ENCODE data around the gene TUBB6.

The TUBB6 gene

GRCh38 chr18:12372406-12372805 is 64.4 kb downstream of the TUBB6 start:
- TF ChIP-seq CTCF (IDR thresholded peaks at IDR 0.05; ENCODE audit: low read depth, low read length, missing control alignments): no peak
- no peak for DNase-seq (ENCODE audit: low read depth)
- no peak overlapping the region for H3K4me3 ChIP-seq (ENCODE audit: low read depth, low read length)

DNA sequence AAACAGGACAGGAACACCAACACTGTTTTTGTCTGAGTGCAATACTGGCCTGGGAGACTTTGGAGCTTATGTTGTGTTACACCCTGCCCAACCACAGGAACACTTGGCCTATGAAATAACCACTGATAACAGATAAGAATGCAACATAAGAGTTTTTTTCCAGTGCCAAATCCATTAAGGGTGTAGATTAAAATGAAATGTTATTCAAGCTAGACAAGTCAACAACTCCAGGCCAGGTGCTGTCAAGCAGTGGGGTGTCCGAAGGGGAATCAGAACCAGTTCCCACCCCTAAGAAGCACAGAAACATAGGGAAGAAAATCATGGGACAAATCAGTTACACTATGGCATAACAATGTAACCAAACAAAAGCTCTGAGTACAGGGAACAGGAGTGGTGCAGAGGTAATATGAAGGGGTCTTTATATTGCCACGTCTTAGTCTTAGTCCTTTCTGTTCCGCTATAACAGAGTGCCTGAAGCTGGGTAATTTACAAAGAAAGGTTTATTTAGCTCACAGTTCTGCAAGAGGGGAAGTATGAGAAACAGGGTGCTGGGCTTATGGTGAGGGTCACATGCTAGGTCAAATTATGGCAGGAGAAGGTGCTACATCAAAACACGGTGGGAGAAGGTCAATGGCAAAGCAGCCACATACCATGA is 65.2 kb downstream of the TUBB6 start:
- TF ChIP-seq CTCF (IDR thresholded peaks at IDR 0.05; ENCODE audit: low read depth, low read length, missing control alignments): no peak
- H3K4me3 ChIP-seq (ENCODE audit: low read depth, low read length): no peak overlapping the region
- DNase-seq (ENCODE audit: low read depth): no peak

DNA sequence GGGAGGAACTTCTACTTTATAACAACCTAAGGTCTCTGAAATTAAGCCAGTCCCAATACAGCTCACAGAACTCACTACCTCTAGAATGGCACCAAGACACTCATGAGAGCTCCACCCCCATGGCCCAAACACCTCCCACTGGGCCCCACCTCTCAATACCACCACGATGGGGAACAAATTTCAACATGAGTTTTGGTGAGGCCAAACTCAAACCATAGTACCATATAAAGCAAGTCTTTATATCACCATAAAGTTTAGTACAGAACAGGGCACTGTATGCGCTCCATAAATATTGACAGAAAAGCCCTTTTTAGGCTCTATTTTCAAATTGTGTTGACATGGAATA is 65.7 kb downstream of the TUBB6 start:
- no peak overlapping the region for H3K4me3 ChIP-seq (ENCODE audit: low read depth, low read length)
- no peak for TF ChIP-seq CTCF (IDR thresholded peaks at IDR 0.05; ENCODE audit: low read depth, low read length, missing control alignments)

DNA sequence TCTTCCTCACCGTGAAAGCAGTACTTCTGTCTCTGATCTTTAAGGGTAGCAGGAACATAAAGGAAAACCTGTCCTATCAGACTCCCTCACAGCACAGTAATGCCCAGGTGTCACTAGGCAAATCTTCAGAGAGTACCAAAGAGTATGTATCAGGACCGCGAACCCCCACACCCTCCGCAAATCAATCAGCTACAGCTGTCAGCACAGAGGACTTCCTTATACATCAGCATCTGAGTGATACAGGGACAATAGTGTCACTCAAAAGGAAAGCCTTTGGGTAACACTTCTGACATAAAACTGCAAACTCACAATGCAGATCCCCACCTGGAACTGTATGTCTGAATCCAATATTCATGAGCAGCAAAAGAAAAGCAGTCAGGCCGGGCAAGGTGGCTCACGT is 66.4 kb downstream of the TUBB6 start:
- DNase-seq (ENCODE audit: low read depth): no peak
- TF ChIP-seq CTCF (IDR thresholded peaks at IDR 0.05; ENCODE audit: low read depth, low read length, missing control alignments): no peak
- no peak overlapping the region for H3K4me3 ChIP-seq (ENCODE audit: low read depth, low read length)

More for the DNA sequence above, 65.7 kb downstream of the TUBB6 start:
- no peak for DNase-seq (ENCODE audit: low read depth)

All from GM12864 (cell line).